Measurements from ENCODE around the gene LPAR5. TPM values are rescaled to one million over a fixed set of nuclear protein-coding genes. Genes with fewer than 3 reads are reported as not detected.

Gene LPAR5
- total RNA-seq, 1 experiment from 2014 or later, result 2.3 TPM

DNA sequence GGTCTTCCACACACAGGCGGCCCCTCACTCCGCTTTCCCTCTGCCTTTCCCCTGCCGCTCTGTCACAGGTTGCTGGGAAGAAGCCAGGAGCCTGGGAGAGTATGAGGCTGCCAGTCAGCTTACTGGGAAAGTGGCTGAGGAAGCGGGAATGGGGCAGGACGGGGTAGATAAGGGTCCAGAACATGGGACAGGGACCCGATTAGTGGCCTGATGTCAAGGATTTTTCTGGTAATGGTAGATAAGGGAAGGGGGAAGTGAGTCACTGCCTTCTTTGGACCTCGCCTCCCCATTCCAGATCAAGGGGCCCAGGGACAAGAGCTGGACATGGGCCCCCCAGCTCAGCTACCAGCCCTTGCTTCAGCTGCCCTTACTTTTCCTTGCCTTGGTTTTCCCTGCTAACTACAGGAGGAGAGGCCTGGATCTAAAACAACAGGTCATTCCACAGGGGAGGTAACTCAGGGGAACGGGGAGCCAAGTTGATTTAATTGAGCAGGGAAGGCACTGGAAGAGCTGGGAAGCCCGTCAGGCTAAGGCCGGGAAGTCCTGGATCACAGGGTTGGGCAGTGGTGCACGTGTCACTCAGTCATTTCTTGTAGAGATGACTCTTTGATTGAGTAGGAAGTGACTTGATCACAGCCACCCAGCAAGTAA lies 3.5 kb upstream of the LPAR5 start:
- H3K4me3 ChIP-seq (ENCODE audit: low read length), result no peak overlapping the region
- no peaks in the 10 kb centered on the region for H3F3A ChIP-seq (ENCODE audit: low read length, unreplicated experiment)
- H3K27ac ChIP-seq (ENCODE audit: low read length), result no peak overlapping the region
- ATAC-seq, result no peak
- no peaks in the 10 kb centered on the region for H3K79me2 ChIP-seq (ENCODE audit: low read length)
- H3K36me3 ChIP-seq (ENCODE audit: low read depth, low read length), result no peaks in the 10 kb centered on the region
- ChIA-PET POLR2A (ENCODE audit: unreplicated experiment) (no interaction called here), CTCF (no interaction called here)
- H3K4me2 ChIP-seq (ENCODE audit: low read length), result no peak overlapping the region
- no peaks in the 10 kb centered on the region for H3K9me2 ChIP-seq (replicated peaks; ENCODE audit: low read length)
- no peak overlapping the region for H3K9ac ChIP-seq (ENCODE audit: low read length)
- DNase-seq, result no peak
- intact Hi-C loops (cut with micrococcal nuclease), result no loop called here
- H3K27me3 ChIP-seq (ENCODE audit: low read length), result no peaks in the 10 kb centered on the region
- BruUV-seq (replicated peaks), result no TSS peak
- TF ChIP-seq, protein P1, sequence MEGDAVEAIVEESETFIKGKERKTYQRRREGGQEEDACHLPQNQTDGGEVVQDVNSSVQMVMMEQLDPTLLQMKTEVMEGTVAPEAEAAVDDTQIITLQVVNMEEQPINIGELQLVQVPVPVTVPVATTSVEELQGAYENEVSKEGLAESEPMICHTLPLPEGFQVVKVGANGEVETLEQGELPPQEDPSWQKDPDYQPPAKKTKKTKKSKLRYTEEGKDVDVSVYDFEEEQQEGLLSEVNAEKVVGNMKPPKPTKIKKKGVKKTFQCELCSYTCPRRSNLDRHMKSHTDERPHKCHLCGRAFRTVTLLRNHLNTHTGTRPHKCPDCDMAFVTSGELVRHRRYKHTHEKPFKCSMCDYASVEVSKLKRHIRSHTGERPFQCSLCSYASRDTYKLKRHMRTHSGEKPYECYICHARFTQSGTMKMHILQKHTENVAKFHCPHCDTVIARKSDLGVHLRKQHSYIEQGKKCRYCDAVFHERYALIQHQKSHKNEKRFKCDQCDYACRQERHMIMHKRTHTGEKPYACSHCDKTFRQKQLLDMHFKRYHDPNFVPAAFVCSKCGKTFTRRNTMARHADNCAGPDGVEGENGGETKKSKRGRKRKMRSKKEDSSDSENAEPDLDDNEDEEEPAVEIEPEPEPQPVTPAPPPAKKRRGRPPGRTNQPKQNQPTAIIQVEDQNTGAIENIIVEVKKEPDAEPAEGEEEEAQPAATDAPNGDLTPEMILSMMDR (conservative IDR thresholded peaks at IDR 0.05; ENCODE audit: low read depth, low read length), result no peak
- TF ChIP-seq EZH2phosphoT487 (IDR thresholded peaks at IDR 0.05; ENCODE audit: borderline replicate concordance, low read length) (no peak), EZH2 (IDR thresholded peaks at IDR 0.05; ENCODE audit: low read length, unreplicated experiment) (no peak)
- no peak overlapping the region for H2AFZ ChIP-seq (ENCODE audit: low read length)
- H3K4me1 ChIP-seq (ENCODE audit: insufficient read depth, low read length), result peaks cover 16% of the 10 kb centered on the region
- H3K9me3 ChIP-seq (ENCODE audit: low read length), result no peaks in the 10 kb centered on the region
- H4K20me1 ChIP-seq (ENCODE audit: low read length), result no peaks in the 10 kb centered on the region

DNA sequence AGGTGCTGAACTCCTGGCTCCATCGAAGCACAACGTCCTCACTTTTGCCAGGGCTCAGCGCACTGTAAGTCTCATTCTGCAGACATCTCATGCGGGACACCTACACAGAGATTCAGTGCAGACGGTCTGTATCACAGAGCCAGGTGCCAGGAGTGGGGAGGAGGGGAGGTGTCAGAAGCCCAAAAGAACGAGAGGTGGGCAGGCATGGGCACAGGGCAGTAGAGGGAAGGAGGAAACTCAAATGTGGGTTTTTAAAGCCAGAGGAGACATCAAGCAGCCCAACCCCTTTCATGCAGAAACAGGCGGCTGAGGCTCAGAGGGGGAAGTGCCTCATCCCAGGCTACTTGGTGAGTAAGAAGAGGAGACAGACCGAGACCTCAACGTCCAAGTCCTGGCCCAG lies 2.5 kb upstream of the LPAR5 start:
- CTCF ChIA-PET, result no interaction called here

More for the DNA sequence above, 2.5 kb upstream of the LPAR5 start:
- Histone ChIP-seq H3K36me3 (ENCODE audit: low read depth, low read length) (no peaks in the 10 kb centered on the region), H3K9me2 (replicated peaks; ENCODE audit: low read length) (no peaks in the 10 kb centered on the region), H3F3A (ENCODE audit: low read length, unreplicated experiment) (no peaks in the 10 kb centered on the region), H3K4me3 (ENCODE audit: low read length) (no peak overlapping the region), H3K9ac (ENCODE audit: low read length) (no peak overlapping the region), H3K27ac (ENCODE audit: low read length) (no peak overlapping the region), H3K4me2 (ENCODE audit: low read length) (no peak overlapping the region), H2AFZ (ENCODE audit: low read length) (no peak overlapping the region), H4K20me1 (ENCODE audit: low read length) (no peaks in the 10 kb centered on the region), H3K4me1 (ENCODE audit: insufficient read depth, low read length) (peaks cover 16% of the 10 kb centered on the region), H3K9me3 (ENCODE audit: low read length) (no peaks in the 10 kb centered on the region), H3K79me2 (ENCODE audit: low read length) (no peaks in the 10 kb centered on the region), H3K27me3 (ENCODE audit: low read length) (no peaks in the 10 kb centered on the region)
- TF ChIP-seq EZH2phosphoT487 (IDR thresholded peaks at IDR 0.05; ENCODE audit: borderline replicate concordance, low read length) (no peak), EZH2 (IDR thresholded peaks at IDR 0.05; ENCODE audit: low read length, unreplicated experiment) (no peak)
- TF ChIP-seq, protein P1 (conservative IDR thresholded peaks at IDR 0.05; ENCODE audit: low read depth, low read length), result no peak
- intact Hi-C loops (cut with micrococcal nuclease), result no loop called here
- no peak for DNase-seq
- ATAC-seq, result no peak
- BruUV-seq (replicated peaks), result no TSS peak
- POLR2A ChIA-PET (ENCODE audit: unreplicated experiment), result no interaction called here

All from PC-3 (cell line).